ENCODE measurements around the gene C11orf24. TPM values are rescaled to one million over a fixed set of nuclear protein-coding genes. Genes with fewer than 3 reads are reported as not detected.

The C11orf24 gene
- total and polyA plus RNA-seq, 9 of the 15 experiments (the other 6 are each of a cell fraction or from before 2014, with no cell fraction given), result 2.0 to 65.2 (median 32.5) TPM

- TF ChIP-seq ETV6 (IDR thresholded peaks at IDR 0.05; ENCODE audit: borderline replicate concordance in 1 of 2, low read depth in 2 of 2, low read length in 1 of 2) (no peak), ETV6 (CRISPR knock-in tag; IDR thresholded peaks at IDR 0.05; ENCODE audit: borderline replicate concordance) (no peak), ZBTB33 (CRISPR knock-in tag; IDR thresholded peaks at IDR 0.05) (peak; percentile 65), ZBTB11 (CRISPR knock-in tag; IDR thresholded peaks at IDR 0.05) (0 out of 6 replicates have a peak, but pooled peaks of 1 of the 3 experiments have one; percentile 46), MIER1 (IDR thresholded peaks at IDR 0.05; ENCODE audit: low read depth) (no peak), HDAC2 (IDR thresholded peaks at IDR 0.05) (0 out of 2 replicates have a peak, but pooled peaks have one; percentile 31), VEZF1 (CRISPR knock-in tag; IDR thresholded peaks at IDR 0.05) (peak; percentile 91), PTRF (tag; IDR thresholded peaks at IDR 0.05) (no peak), U2AF1 (optimal IDR thresholded peaks at IDR 0.05; ENCODE audit: low read depth, low read length) (no peak), ZSCAN32 (CRISPR knock-in tag; IDR thresholded peaks at IDR 0.05) (no peak), RBM25 (IDR thresholded peaks at IDR 0.05; ENCODE audit: low read depth, low read length, severe bottlenecking) (peak; percentile 45), TAF7 (tag; IDR thresholded peaks at IDR 0.05) (no peak), MYC (IDR thresholded peaks at IDR 0.05; ENCODE audit: low read depth, low read length) (peak; percentile 61), MYC (CRISPR knock-in tag; IDR thresholded peaks at IDR 0.05; ENCODE audit: borderline replicate concordance, low read depth) (no peak)
Observed at GRCh38 chr11:68297812-68298658, 26.3 kb upstream of the C11orf24 start (continued).
